ENCODE measurements around the gene SIPA1L3. TPM values are rescaled to one million over a fixed set of nuclear protein-coding genes. Genes with fewer than 3 reads are reported as not detected.

SIPA1L3 gene
- polyA plus RNA-seq, 1 donor from 2014 or later, result 2.8 TPM

DNA sequence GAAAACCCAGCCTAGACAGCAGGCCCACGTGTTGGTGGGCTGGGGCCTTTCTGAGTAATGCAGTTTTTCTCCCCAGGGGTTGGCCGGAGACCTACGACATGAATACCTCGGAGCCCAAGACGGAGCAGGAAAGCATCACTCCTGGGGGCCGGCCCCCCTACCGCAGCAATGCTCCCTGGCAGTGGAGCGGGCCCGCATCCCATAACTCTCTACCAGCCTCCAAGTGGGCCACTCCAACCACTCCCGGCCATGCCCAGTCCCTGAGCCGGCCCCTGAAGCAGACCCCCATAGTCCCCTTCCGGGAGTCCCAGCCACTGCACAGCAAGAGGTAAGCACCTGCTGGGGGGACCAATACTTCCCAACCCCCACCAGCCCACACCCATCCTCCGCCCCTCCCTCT, 234.1 kb downstream of the SIPA1L3 start:
- H3K79me2 ChIP-seq (replicated peaks; ENCODE audit: insufficient read depth, low read length), result no peaks in the 10 kb centered on the region
- H2AFZ ChIP-seq (ENCODE audit: low read depth, low read length), result no peak overlapping the region
- H4K20me1 ChIP-seq (ENCODE audit: insufficient read depth), result no peaks in the 10 kb centered on the region
- no peak overlapping the region for H3K9ac ChIP-seq (ENCODE audit: low read length)
- H3K27ac ChIP-seq (ENCODE audit: low read length), result no peak overlapping the region
- no peaks in the 10 kb centered on the region for H3K9me3 ChIP-seq (ENCODE audit: low read length)
- H3K9me2 ChIP-seq (ENCODE audit: insufficient read depth, low read length), result no peaks in the 10 kb centered on the region
- no peaks in the 10 kb centered on the region for H3F3A ChIP-seq (ENCODE audit: insufficient read depth, low read length, poor library complexity, severe bottlenecking)
- H3K27me3 ChIP-seq (ENCODE audit: insufficient read depth, low read depth, low read length), result no peaks in the 10 kb centered on the region
- no peak overlapping the region for H3K4me3 ChIP-seq (ENCODE audit: low read length)
- H3K4me2 ChIP-seq (ENCODE audit: low read length), result no peak overlapping the region
- TF ChIP-seq POLR2AphosphoS5 (IDR thresholded peaks at IDR 0.05), result no peak
- TF ChIP-seq, protein P1, sequence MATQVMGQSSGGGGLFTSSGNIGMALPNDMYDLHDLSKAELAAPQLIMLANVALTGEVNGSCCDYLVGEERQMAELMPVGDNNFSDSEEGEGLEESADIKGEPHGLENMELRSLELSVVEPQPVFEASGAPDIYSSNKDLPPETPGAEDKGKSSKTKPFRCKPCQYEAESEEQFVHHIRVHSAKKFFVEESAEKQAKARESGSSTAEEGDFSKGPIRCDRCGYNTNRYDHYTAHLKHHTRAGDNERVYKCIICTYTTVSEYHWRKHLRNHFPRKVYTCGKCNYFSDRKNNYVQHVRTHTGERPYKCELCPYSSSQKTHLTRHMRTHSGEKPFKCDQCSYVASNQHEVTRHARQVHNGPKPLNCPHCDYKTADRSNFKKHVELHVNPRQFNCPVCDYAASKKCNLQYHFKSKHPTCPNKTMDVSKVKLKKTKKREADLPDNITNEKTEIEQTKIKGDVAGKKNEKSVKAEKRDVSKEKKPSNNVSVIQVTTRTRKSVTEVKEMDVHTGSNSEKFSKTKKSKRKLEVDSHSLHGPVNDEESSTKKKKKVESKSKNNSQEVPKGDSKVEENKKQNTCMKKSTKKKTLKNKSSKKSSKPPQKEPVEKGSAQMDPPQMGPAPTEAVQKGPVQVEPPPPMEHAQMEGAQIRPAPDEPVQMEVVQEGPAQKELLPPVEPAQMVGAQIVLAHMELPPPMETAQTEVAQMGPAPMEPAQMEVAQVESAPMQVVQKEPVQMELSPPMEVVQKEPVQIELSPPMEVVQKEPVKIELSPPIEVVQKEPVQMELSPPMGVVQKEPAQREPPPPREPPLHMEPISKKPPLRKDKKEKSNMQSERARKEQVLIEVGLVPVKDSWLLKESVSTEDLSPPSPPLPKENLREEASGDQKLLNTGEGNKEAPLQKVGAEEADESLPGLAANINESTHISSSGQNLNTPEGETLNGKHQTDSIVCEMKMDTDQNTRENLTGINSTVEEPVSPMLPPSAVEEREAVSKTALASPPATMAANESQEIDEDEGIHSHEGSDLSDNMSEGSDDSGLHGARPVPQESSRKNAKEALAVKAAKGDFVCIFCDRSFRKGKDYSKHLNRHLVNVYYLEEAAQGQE (IDR thresholded peaks at IDR 0.05; ENCODE audit: borderline replicate concordance), result no peak
- H3K36me3 ChIP-seq (ENCODE audit: insufficient read depth, low read length), result no peaks in the 10 kb centered on the region

GRCh38 chr19:38142176-38143035, 235.4 kb downstream of the SIPA1L3 start:
- TF ChIP-seq SMC3 (conservative IDR thresholded peaks at IDR 0.05; ENCODE audit: poor library complexity), result peak; percentile 88
- peak; percentile 85 for TF ChIP-seq CTCF (IDR thresholded peaks at IDR 0.05; ENCODE audit: poor library complexity, severe bottlenecking)
- no peak for TF ChIP-seq POLR2AphosphoS5 (IDR thresholded peaks at IDR 0.05)
- peak; percentile 87 for TF ChIP-seq RAD21 (conservative IDR thresholded peaks at IDR 0.05)

GRCh38 chr19:38143847-38144246, 236.8 kb downstream of the SIPA1L3 start:
- no peak overlapping the region for H3K9ac ChIP-seq (ENCODE audit: low read length)
- no peak for TF ChIP-seq RAD21 (conservative IDR thresholded peaks at IDR 0.05)
- TF ChIP-seq TAF1 (IDR thresholded peaks at IDR 0.05; ENCODE audit: low read depth), result no peak
- TF ChIP-seq CTCF (IDR thresholded peaks at IDR 0.05; ENCODE audit: poor library complexity, severe bottlenecking), result no peak
- TF ChIP-seq EZH2 (IDR thresholded peaks at IDR 0.05; ENCODE audit: borderline replicate concordance, insufficient read depth, low read length, poor library complexity, severe bottlenecking), result no peak
- TF ChIP-seq, protein P1 (IDR thresholded peaks at IDR 0.05; ENCODE audit: borderline replicate concordance), result no peak
- no peak for TF ChIP-seq SMC3 (conservative IDR thresholded peaks at IDR 0.05; ENCODE audit: poor library complexity)
- TF ChIP-seq POLR2AphosphoS5 (IDR thresholded peaks at IDR 0.05), result no peak
- TF ChIP-seq EP300 (conservative IDR thresholded peaks at IDR 0.05; ENCODE audit: poor library complexity, severe bottlenecking), result no peak
- TF ChIP-seq MXI1 (conservative IDR thresholded peaks at IDR 0.05; ENCODE audit: poor library complexity, severe bottlenecking), result no peak
- no peak overlapping the region for H3K4me3 ChIP-seq (ENCODE audit: low read length)
- H3K27me3 ChIP-seq (ENCODE audit: insufficient read depth, low read depth, low read length), result no peaks in the 10 kb centered on the region
- H3K9me3 ChIP-seq (ENCODE audit: low read length), result no peaks in the 10 kb centered on the region
- H4K20me1 ChIP-seq (ENCODE audit: insufficient read depth), result no peaks in the 10 kb centered on the region
- H3K36me3 ChIP-seq (ENCODE audit: insufficient read depth, low read length), result no peaks in the 10 kb centered on the region
- no peak overlapping the region for H3K4me2 ChIP-seq (ENCODE audit: low read length)
- no peaks in the 10 kb centered on the region for H3F3A ChIP-seq (ENCODE audit: insufficient read depth, low read length, poor library complexity, severe bottlenecking)
- H3K27ac ChIP-seq (ENCODE audit: low read length), result no peak overlapping the region
- H3K9me2 ChIP-seq (ENCODE audit: insufficient read depth, low read length), result no peaks in the 10 kb centered on the region
- no peak overlapping the region for H2AFZ ChIP-seq (ENCODE audit: low read depth, low read length)
- no peaks in the 10 kb centered on the region for H3K79me2 ChIP-seq (replicated peaks; ENCODE audit: insufficient read depth, low read length)

More at GRCh38 chr19:38142176-38143035, 235.4 kb downstream of the SIPA1L3 start:
- H3K9me3 ChIP-seq (ENCODE audit: low read length), result no peaks in the 10 kb centered on the region
- H3K9ac ChIP-seq (ENCODE audit: low read length), result no peak overlapping the region
- H3K36me3 ChIP-seq (ENCODE audit: insufficient read depth, low read length), result no peaks in the 10 kb centered on the region
- H4K20me1 ChIP-seq (ENCODE audit: insufficient read depth), result no peaks in the 10 kb centered on the region
- H2AFZ ChIP-seq (ENCODE audit: low read depth, low read length), result no peak overlapping the region
- no peak overlapping the region for H3K4me3 ChIP-seq (ENCODE audit: low read length)
- H3K27ac ChIP-seq (ENCODE audit: low read length), result no peak overlapping the region
- no peaks in the 10 kb centered on the region for H3K79me2 ChIP-seq (replicated peaks; ENCODE audit: insufficient read depth, low read length)
- no peak overlapping the region for H3K4me2 ChIP-seq (ENCODE audit: low read length)
- H3K27me3 ChIP-seq (ENCODE audit: insufficient read depth, low read depth, low read length), result no peaks in the 10 kb centered on the region
- no peaks in the 10 kb centered on the region for H3K9me2 ChIP-seq (ENCODE audit: insufficient read depth, low read length)
- H3F3A ChIP-seq (ENCODE audit: insufficient read depth, low read length, poor library complexity, severe bottlenecking), result no peaks in the 10 kb centered on the region

All from neural cell (in vitro differentiated cells).